ENCODE measurements around the gene KAT2B.

Gene KAT2B

GRCh38 chr3:20091331-20092047 lies 51.2 kb downstream of the KAT2B start:
- TF ChIP-seq CTCF (conservative IDR thresholded peaks at IDR 0.05; ENCODE audit: control insufficient read depth, insufficient read depth, low read depth, low read length), result no peak
- no peak for DNase-seq (ENCODE audit: low read depth)
- no peak overlapping the region for H3K4me3 ChIP-seq (ENCODE audit: control insufficient read depth, low read depth, low read length)

- no peak for TF ChIP-seq CTCF (conservative IDR thresholded peaks at IDR 0.05; ENCODE audit: control insufficient read depth, insufficient read depth, low read depth, low read length)
- no peak overlapping the region for H3K4me3 ChIP-seq (ENCODE audit: control insufficient read depth, low read depth, low read length)
- DNase-seq (ENCODE audit: low read depth), result no peak
Observed at GRCh38 chr3:20095470-20095869, 55.2 kb downstream of the KAT2B start.

- H3K4me3 ChIP-seq (ENCODE audit: control insufficient read depth, low read depth, low read length), result no peak overlapping the region
- peak; percentile 6 for DNase-seq (ENCODE audit: low read depth)
- TF ChIP-seq CTCF (conservative IDR thresholded peaks at IDR 0.05; ENCODE audit: control insufficient read depth, insufficient read depth, low read depth, low read length), result no peak
Observed at GRCh38 chr3:20096135-20096685, 56.0 kb downstream of the KAT2B start.

GRCh38 chr3:20097015-20097414 lies 56.8 kb downstream of the KAT2B start:
- TF ChIP-seq CTCF (conservative IDR thresholded peaks at IDR 0.05; ENCODE audit: control insufficient read depth, insufficient read depth, low read depth, low read length), result no peak
- no peak overlapping the region for H3K4me3 ChIP-seq (ENCODE audit: control insufficient read depth, low read depth, low read length)
- DNase-seq (ENCODE audit: low read depth), result no peak

- H3K4me3 ChIP-seq (ENCODE audit: control insufficient read depth, low read depth, low read length), result no peak overlapping the region
- DNase-seq (ENCODE audit: low read depth), result no peak
- TF ChIP-seq CTCF (conservative IDR thresholded peaks at IDR 0.05; ENCODE audit: control insufficient read depth, insufficient read depth, low read depth, low read length), result no peak
Observed at GRCh38 chr3:20099060-20099459, 58.8 kb downstream of the KAT2B start.

- TF ChIP-seq CTCF (conservative IDR thresholded peaks at IDR 0.05; ENCODE audit: control insufficient read depth, insufficient read depth, low read depth, low read length), result no peak
- no peak overlapping the region for H3K4me3 ChIP-seq (ENCODE audit: control insufficient read depth, low read depth, low read length)
- no peak for DNase-seq (ENCODE audit: low read depth)
Observed at GRCh38 chr3:20100151-20100550, 59.9 kb downstream of the KAT2B start.

All from fibroblast of mammary gland (primary cell).